Measurements from ENCODE around the gene PIP5K1A.

Gene PIP5K1A, protein sequence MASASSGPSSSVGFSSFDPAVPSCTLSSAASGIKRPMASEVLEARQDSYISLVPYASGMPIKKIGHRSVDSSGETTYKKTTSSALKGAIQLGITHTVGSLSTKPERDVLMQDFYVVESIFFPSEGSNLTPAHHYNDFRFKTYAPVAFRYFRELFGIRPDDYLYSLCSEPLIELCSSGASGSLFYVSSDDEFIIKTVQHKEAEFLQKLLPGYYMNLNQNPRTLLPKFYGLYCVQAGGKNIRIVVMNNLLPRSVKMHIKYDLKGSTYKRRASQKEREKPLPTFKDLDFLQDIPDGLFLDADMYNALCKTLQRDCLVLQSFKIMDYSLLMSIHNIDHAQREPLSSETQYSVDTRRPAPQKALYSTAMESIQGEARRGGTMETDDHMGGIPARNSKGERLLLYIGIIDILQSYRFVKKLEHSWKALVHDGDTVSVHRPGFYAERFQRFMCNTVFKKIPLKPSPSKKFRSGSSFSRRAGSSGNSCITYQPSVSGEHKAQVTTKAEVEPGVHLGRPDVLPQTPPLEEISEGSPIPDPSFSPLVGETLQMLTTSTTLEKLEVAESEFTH

GRCh38 chr1:151198254-151199127, at the start of gene PIP5K1A:
Gene PIP5K1A, plus strand, starts transcription at chr1:151198552. Its CDS starts 445 bp downstream, at chr1:151198997.
- Histone ChIP-seq H3K4me1 (ENCODE audit: control insufficient read depth, low read depth, low read length) (peaks cover 10% of the 10 kb centered on the region), H3K4me3 (ENCODE audit: low read length) (peak within 1 kb of the TSS; percentile 100), H3K9me3 (ENCODE audit: control insufficient read depth, low read depth, low read length) (no peaks in the 10 kb centered on the region), H3K36me3 (ENCODE audit: control insufficient read depth, low read depth, low read length) (peaks cover 16% of the 10 kb centered on the region), H3K27ac (ENCODE audit: low read length) (peak within 1 kb of the TSS; percentile 94), H3K9ac (ENCODE audit: low read length) (peak within 1 kb of the TSS; percentile 99), H3K27me3 (ENCODE audit: control insufficient read depth, insufficient read depth, low read length) (no peaks in the 10 kb centered on the region)

DNA sequence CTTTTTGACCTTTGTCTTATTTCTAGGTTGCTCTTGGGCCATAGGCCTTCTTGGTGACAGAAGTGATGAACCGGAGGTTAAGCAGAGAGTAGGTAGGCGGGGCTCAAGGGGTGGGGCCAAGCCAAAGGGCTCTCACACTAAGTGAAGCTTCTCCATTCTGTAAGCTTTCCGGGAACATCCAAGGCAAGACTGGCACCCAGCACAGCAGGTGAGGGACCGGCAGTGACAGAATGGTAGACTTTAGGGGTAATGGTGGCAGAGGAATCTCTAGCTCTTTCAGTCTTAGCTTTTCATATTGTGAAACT, 41.9 kb upstream of the PIP5K1A start, which contains the start of gene TNFAIP8L2:
TNFAIP8L2 (plus strand) TSS at position 135 of the 305 bp plus-strand sequence. CDS start 2,049 bp downstream, outside the sequence.
- Histone ChIP-seq H3K36me3 (ENCODE audit: control insufficient read depth, low read depth, low read length) (peaks cover 8% of the 10 kb centered on the region), H3K27me3 (ENCODE audit: control insufficient read depth, insufficient read depth, low read length) (no peaks in the 10 kb centered on the region), H3K9me3 (ENCODE audit: control insufficient read depth, low read depth, low read length) (no peaks in the 10 kb centered on the region), H3K4me3 (ENCODE audit: low read length) (no peak within 1 kb of the TSS), H3K4me1 (ENCODE audit: control insufficient read depth, low read depth, low read length) (no peaks in the 10 kb centered on the region), H3K9ac (ENCODE audit: low read length) (no peak within 1 kb of the TSS), H3K27ac (ENCODE audit: low read length) (no peak within 1 kb of the TSS)

DNA sequence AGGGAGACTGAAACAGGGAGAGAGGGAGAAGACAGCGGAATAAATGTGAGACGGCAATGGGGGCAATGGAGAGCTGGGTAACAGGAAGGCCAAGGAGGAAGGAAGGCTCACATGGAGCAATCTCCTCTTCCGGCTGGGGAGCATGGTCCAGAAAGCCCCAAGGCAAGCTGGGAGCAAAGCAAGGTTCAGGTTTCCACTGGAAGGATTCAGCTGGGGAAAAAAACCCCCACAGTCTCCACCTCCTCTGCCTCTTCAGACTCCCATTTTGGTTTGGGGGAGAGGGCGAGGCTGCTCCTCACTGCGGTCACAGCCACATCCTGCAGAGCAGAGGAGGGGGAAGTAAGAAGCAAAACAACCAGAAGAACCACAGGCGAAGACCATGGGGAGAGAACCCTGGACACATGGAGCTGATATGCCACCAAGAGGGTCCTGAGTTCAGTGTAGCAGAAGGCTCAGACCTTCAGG, 41.3 kb upstream of the PIP5K1A start:
- Histone ChIP-seq H3K27me3 (ENCODE audit: control insufficient read depth, insufficient read depth, low read length) (no peaks in the 10 kb centered on the region), H3K9ac (ENCODE audit: low read length) (no peak overlapping the region), H3K27ac (ENCODE audit: low read length) (no peak overlapping the region), H3K36me3 (ENCODE audit: control insufficient read depth, low read depth, low read length) (peaks cover 9% of the 10 kb centered on the region), H3K4me1 (ENCODE audit: control insufficient read depth, low read depth, low read length) (no peaks in the 10 kb centered on the region), H3K4me3 (ENCODE audit: low read length) (no peak overlapping the region), H3K9me3 (ENCODE audit: control insufficient read depth, low read depth, low read length) (no peaks in the 10 kb centered on the region)

- H3K4me1 ChIP-seq (ENCODE audit: control insufficient read depth, low read depth, low read length): no peaks in the 10 kb centered on the region
- H3K9ac ChIP-seq (ENCODE audit: low read length): no peak overlapping the region
- H3K27ac ChIP-seq (ENCODE audit: low read length): no peak overlapping the region
Measured at GRCh38 chr1:151158326-151158725, 40.0 kb upstream of the PIP5K1A start.

GRCh38 chr1:151158751-151159251, 39.6 kb upstream of the PIP5K1A start:
- Histone ChIP-seq H3K9ac (ENCODE audit: low read length) (no peak overlapping the region), H3K27ac (ENCODE audit: low read length) (no peak overlapping the region), H3K27me3 (ENCODE audit: control insufficient read depth, insufficient read depth, low read length) (no peaks in the 10 kb centered on the region), H3K4me1 (ENCODE audit: control insufficient read depth, low read depth, low read length) (no peaks in the 10 kb centered on the region), H3K9me3 (ENCODE audit: control insufficient read depth, low read depth, low read length) (no peaks in the 10 kb centered on the region), H3K4me3 (ENCODE audit: low read length) (no peak overlapping the region), H3K36me3 (ENCODE audit: control insufficient read depth, low read depth, low read length) (peaks cover 9% of the 10 kb centered on the region)

More at GRCh38 chr1:151158326-151158725, 40.0 kb upstream of the PIP5K1A start:
- Histone ChIP-seq H3K9me3 (ENCODE audit: control insufficient read depth, low read depth, low read length) (no peaks in the 10 kb centered on the region), H3K4me3 (ENCODE audit: low read length) (no peak overlapping the region), H3K27me3 (ENCODE audit: control insufficient read depth, insufficient read depth, low read length) (no peaks in the 10 kb centered on the region), H3K36me3 (ENCODE audit: control insufficient read depth, low read depth, low read length) (peaks cover 9% of the 10 kb centered on the region)

DNA sequence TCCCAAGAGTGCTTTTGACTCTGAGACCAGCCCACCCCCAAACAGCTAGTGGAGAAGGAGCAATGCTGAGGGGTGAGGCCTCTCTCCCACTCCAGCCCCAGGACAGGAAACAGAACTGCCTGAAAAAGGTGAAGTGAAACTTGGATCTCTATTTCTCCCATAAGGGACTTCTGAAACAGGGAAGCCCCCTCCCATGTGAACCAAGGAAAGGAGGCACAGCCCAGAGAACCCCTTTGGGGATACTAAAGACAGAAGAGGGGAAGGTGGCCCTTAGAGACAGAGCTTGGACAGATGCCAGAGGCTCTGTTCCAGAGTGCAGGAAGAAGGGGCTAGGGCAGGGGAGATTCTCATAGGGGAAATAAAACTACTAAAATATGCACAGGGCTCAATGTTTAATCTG, 39.0 kb upstream of the PIP5K1A start:
- Histone ChIP-seq H3K4me1 (ENCODE audit: control insufficient read depth, low read depth, low read length) (peaks cover 2% of the 10 kb centered on the region), H3K9me3 (ENCODE audit: control insufficient read depth, low read depth, low read length) (no peaks in the 10 kb centered on the region), H3K27me3 (ENCODE audit: control insufficient read depth, insufficient read depth, low read length) (no peaks in the 10 kb centered on the region), H3K4me3 (ENCODE audit: low read length) (no peak overlapping the region), H3K9ac (ENCODE audit: low read length) (no peak overlapping the region), H3K36me3 (ENCODE audit: control insufficient read depth, low read depth, low read length) (peaks cover 9% of the 10 kb centered on the region), H3K27ac (ENCODE audit: low read length) (no peak overlapping the region)

GRCh38 chr1:151164732-151165280, 33.5 kb upstream of the PIP5K1A start:
- H3K9me3 ChIP-seq (ENCODE audit: control insufficient read depth, low read depth, low read length): no peaks in the 10 kb centered on the region
- H3K4me3 ChIP-seq (ENCODE audit: low read length): peak overlapping the region; percentile 91
- no peak overlapping the region for H3K27ac ChIP-seq (ENCODE audit: low read length)
- no peaks in the 10 kb centered on the region for H3K27me3 ChIP-seq (ENCODE audit: control insufficient read depth, insufficient read depth, low read length)
- H3K9ac ChIP-seq (ENCODE audit: low read length): peak overlapping the region; percentile 55
- H3K4me1 ChIP-seq (ENCODE audit: control insufficient read depth, low read depth, low read length): peaks cover 10% of the 10 kb centered on the region
- peaks cover 15% of the 10 kb centered on the region for H3K36me3 ChIP-seq (ENCODE audit: control insufficient read depth, low read depth, low read length)

DNA sequence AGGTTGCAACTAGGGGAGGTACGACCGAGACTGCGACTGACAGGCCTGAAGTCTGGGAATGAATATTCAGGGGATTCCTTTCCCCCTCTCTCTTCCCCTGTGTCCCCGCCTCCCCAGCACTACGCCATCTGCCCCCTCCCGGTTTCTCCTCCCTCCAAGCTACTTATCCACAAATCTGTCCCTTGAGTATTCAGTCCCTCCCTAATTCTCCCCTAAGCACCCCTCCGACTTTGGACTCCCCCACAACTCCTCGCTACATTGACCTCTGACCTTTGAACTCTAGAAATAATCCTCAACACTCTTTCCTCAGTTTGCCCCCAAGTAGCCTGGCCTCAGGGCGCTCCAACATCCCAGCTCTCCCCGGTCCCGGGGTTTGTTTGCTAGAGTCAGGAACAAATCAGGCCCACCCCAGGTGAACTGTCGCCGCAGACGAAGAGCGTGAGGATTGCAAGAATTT, 33.0 kb upstream of the PIP5K1A start:
- H3K27ac ChIP-seq (ENCODE audit: low read length): peak overlapping the region; percentile 38
- peak overlapping the region; percentile 91 for H3K4me3 ChIP-seq (ENCODE audit: low read length)
- H3K27me3 ChIP-seq (ENCODE audit: control insufficient read depth, insufficient read depth, low read length): no peaks in the 10 kb centered on the region
- peaks cover 15% of the 10 kb centered on the region for H3K36me3 ChIP-seq (ENCODE audit: control insufficient read depth, low read depth, low read length)
- H3K9me3 ChIP-seq (ENCODE audit: control insufficient read depth, low read depth, low read length): no peaks in the 10 kb centered on the region
- H3K4me1 ChIP-seq (ENCODE audit: control insufficient read depth, low read depth, low read length): peaks cover 10% of the 10 kb centered on the region
- H3K9ac ChIP-seq (ENCODE audit: low read length): peak overlapping the region; percentile 55

DNA sequence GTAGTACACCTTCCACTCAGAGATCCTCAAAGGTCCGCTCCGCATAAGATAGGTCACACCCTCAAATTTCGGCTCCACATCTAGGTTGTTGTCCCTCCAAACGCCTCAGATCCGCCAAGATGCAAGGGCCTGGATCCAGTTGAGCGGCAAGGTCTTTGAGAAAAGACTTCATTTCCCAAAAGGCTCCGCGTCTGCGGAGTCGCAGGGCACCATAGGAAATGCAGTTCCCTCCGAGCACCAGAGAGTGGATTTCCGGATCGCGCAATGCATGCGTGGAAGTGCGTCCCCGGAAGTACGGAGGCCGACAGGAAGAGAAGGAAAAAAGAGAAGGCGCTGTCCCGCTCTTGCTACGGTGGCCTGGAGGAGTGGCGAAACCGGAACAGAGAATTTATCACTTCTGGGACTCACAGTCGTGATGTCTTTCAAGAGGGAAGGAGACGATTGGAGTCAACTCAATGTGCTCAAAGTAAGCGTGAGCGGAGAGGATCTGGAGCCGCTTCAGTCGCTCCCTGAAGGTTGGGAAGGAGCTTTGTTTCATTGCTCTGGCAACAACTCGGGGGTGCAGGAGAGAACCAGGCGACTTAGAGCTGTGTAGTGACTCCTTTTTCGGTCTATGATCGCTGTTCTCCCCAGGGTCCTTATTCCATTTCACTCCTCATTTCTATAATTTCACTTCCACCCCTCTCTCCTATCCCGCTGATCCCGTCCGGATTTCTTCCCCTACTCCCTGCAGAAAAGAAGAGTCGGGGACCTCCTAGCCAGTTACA, 32.4 kb upstream of the PIP5K1A start, which contains the start of the genes LYSMD1 and SCNM1:
LYSMD1 (minus strand) TSS at position 165 of the 767 bp plus-strand sequence. CDS start 644 bp downstream, outside the sequence.
SCNM1 (plus strand) TSS at position 407 of the 767 bp plus-strand sequence; CDS start at position 416, 9 bp downstream.
- peaks cover 15% of the 10 kb centered on the region for H3K36me3 ChIP-seq (ENCODE audit: control insufficient read depth, low read depth, low read length)
- H3K4me1 ChIP-seq (ENCODE audit: control insufficient read depth, low read depth, low read length): peaks cover 10% of the 10 kb centered on the region
- peak within 1 kb of the TSS; percentile 87 for H3K9ac ChIP-seq (ENCODE audit: low read length)
- H3K27ac ChIP-seq (ENCODE audit: low read length): peak within 1 kb of the TSS; percentile 38
- H3K4me3 ChIP-seq (ENCODE audit: low read length): peak within 1 kb of the TSS; percentile 91
- no peaks in the 10 kb centered on the region for H3K9me3 ChIP-seq (ENCODE audit: control insufficient read depth, low read depth, low read length)
- no peaks in the 10 kb centered on the region for H3K27me3 ChIP-seq (ENCODE audit: control insufficient read depth, insufficient read depth, low read length)

GRCh38 chr1:151166505-151166956, 31.8 kb upstream of the PIP5K1A start:
- H3K9ac ChIP-seq (ENCODE audit: low read length): peak overlapping the region; percentile 87
- no peaks in the 10 kb centered on the region for H3K9me3 ChIP-seq (ENCODE audit: control insufficient read depth, low read depth, low read length)
- H3K27me3 ChIP-seq (ENCODE audit: control insufficient read depth, insufficient read depth, low read length): no peaks in the 10 kb centered on the region
- peaks cover 13% of the 10 kb centered on the region for H3K36me3 ChIP-seq (ENCODE audit: control insufficient read depth, low read depth, low read length)
- H3K4me1 ChIP-seq (ENCODE audit: control insufficient read depth, low read depth, low read length): peaks cover 10% of the 10 kb centered on the region
- peak overlapping the region; percentile 12 for H3K27ac ChIP-seq (ENCODE audit: low read length)
- peak overlapping the region; percentile 91 for H3K4me3 ChIP-seq (ENCODE audit: low read length)
